ENCODE results near the gene PCDHGA1.
"Not testable (repeated sequence)": the region's sequence is repeated elsewhere in the genome, so short reads cannot be mapped to it uniquely, and the experiment has no call there.

The PCDHGA1 gene

DNA sequence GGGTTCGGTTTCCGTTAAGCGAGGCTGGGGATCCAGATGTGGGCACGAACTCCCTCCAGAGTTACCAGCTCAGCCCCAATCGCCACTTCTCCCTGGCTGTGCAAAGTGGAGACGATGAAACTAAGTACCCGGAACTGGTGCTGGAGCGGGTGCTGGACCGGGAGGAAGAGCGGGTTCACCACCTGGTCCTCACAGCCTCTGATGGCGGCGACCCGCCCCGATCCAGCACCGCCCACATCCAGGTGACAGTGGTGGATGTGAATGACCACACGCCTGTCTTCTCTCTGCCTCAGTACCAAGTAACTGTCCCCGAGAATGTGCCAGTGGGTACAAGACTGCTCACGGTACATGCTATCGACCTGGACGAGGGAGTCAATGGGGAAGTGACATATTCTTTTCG is 53.0 kb downstream of the PCDHGA1 start:
- no peak for DNase-seq

- DNase-seq, result no peak
Measured at GRCh38 chr5:141384471-141385267, 54.4 kb downstream of the PCDHGA1 start.

DNA sequence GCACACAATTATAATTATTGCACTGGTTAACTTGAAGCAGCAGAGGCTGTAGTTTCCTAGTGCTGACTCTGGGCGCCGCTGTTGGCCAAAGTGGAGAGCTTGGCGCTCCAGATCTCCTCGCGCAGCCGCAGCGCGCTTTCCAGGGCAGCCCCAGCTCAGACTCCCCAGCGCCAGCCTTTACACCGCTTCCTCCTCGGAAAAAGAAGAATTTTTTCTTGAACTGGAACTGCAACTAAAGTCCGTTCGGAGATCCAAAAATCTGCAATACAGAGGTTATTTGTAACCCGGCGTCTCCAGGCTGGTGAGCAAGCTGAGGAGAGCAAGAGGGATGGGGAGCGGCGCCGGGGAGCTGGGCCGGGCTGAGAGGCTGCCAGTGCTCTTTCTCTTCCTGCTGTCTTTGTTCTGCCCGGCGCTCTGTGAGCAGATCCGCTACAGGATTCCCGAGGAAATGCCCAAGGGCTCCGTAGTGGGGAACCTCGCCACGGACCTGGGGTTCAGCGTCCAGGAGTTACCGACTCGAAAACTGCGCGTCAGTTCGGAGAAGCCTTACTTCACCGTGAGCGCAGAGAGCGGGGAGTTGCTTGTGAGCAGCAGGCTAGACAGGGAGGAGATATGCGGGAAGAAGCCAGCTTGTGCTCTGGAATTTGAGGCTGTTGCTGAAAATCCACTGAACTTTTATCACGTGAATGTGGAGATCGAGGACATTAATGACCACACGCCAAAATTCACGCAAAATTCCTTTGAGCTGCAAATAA is 57.4 kb downstream of the PCDHGA1 start, which contains the start of gene PCDHGB4:
PCDHGB4 (plus strand) TSS at position 142 of the 755 bp plus-strand sequence; CDS start at position 329, 187 bp downstream.
- DNase-seq, result not testable (repeated sequence)

- no peak for DNase-seq
Measured at GRCh38 chr5:141388661-141389060, 58.3 kb downstream of the PCDHGA1 start.

- DNase-seq, result no peak
Measured at GRCh38 chr5:141389153-141390042, 59.1 kb downstream of the PCDHGA1 start.

DNA sequence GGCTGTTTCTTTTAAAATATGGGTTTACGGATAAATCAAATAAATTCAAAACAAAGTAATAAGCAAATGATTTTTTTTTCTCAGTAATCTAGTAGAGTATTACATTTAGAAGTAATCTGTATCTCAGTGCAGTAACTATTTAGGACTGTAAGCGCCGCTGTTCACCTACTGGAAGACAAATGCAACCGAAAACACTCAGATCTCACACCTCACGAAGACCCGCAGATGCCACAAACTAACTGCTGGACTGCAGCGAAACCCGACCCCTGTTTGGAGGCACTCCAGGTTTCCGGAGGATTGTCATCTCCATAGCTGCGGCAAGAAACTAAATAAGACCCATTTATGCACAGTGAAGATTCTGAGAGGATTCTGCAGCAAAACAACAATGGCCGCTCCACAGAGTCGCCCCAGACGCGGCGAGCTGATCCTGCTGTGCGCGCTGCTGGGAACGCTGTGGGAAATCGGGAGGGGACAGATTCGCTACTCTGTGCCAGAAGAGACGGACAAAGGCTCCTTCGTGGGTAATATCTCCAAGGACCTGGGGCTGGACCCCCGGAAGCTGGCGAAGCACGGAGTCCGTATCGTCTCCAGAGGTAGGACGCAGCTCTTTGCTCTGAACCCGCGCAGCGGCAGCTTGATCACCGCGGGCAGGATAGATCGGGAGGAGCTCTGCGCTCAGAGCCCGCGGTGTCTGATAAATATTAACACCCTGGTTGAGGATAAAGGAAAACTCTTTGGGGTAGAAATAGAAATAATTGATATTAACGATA is 62.3 kb downstream of the PCDHGA1 start, which contains the start of gene PCDHGA8:
PCDHGA8 (plus strand) TSS at position 205 of the 770 bp plus-strand sequence; CDS start at position 386, 181 bp downstream.
- no peak for DNase-seq

DNA sequence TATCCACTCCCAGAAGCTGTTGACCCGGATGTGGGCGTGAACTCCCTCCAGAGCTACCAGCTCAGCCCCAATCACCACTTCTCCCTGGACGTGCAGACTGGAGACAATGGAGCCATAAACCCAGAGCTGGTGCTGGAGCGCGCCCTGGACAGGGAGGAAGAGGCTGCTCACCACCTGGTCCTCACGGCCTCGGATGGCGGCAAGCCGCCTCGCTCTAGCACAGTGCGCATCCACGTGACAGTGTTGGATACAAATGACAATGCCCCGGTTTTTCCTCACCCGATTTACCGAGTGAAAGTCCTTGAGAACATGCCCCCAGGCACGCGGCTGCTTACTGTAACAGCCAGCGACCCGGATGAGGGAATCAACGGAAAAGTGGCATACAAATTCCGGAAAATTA is 63.0 kb downstream of the PCDHGA1 start:
- DNase-seq, result no peak

DNA sequence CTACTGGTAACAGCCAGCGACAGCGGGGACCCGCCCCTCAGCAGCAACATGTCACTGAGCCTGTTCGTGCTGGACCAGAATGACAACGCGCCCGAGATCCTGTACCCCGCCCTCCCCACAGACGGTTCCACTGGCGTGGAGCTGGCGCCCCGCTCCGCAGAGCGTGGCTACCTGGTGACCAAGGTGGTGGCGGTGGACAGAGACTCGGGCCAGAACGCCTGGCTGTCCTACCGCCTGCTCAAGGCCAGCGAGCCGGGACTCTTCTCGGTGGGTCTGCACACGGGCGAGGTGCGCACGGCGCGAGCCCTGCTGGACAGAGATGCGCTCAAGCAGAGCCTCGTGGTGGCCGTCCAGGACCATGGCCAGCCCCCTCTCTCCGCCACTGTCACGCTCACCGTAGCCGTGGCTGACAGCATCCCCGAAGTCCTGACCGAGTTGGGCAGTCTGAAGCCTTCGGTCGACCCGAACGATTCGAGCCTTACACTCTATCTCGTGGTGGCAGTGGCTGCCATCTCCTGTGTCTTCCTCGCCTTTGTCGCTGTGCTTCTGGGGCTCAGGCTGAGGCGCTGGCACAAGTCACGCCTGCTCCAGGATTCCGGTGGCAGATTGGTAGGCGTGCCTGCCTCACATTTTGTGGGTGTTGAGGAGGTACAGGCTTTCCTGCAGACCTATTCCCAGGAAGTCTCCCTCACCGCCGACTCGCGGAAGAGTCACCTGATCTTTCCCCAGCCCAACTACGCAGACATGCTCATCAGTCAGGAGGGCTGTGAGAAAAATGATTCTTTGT is 64.3 kb downstream of the PCDHGA1 start:
- not testable (repeated sequence) for DNase-seq

DNA sequence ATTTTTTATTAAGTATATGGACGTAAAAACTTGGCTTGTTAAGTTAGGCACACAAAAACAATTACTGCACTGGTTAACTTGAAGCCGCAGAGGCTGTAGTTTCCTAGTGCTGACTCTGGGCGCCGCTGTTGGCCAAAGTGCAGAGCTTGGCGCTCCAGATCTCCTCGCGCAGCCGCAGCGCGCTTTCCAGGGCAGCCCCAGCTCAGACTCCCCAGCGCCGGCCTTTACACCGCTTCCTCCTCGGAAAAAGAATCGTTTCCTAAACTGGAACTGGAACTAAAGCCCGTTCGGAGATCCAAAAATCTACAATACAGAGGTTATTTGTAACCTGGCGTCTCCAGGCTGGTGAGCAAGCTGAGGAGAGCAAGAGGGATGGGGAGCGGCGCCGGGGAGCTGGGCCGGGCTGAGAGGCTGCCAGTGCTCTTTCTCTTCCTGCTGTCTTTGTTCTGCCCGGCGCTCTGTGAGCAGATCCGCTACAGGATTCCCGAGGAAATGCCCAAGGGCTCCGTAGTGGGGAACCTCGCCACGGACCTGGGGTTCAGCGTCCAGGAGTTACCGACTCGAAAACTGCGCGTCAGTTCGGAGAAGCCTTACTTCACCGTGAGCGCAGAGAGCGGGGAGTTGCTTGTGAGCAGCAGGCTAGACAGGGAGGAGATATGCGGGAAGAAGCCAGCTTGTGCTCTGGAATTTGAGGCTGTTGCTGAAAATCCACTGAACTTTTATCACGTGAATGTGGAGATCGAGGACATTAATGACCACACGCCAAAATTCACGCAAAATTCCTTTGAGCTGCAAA is 67.6 kb downstream of the PCDHGA1 start, which contains the start of gene PCDHGB5:
PCDHGB5 (plus strand) TSS at position 192 of the 796 bp plus-strand sequence; CDS start at position 373, 181 bp downstream.
- not testable (repeated sequence) for DNase-seq

- DNase-seq, result no peak
Measured at GRCh38 chr5:141398608-141399007, 68.3 kb downstream of the PCDHGA1 start.

DNA sequence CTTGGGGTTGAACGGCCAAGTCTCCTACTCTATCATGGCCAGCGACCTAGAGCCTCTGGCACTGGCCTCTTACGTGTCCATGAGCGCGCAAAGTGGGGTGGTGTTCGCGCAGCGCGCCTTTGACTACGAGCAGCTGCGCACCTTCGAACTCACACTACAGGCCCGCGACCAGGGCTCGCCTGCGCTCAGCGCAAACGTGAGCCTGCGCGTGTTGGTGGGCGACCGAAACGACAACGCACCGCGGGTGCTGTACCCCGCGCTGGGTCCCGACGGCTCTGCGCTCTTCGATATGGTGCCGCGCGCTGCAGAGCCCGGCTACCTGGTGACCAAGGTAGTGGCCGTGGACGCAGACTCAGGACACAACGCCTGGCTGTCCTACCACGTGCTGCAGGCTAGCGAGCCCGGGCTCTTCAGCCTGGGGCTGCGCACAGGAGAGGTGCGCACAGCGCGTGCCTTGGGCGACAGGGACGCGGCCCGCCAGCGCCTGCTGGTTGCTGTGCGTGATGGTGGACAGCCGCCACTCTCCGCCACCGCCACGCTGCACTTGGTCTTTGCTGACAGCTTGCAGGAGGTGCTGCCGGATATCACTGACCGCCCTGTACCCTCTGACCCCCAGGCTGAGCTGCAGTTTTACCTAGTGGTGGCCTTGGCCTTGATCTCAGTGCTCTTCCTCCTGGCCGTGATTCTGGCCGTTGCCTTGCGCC is 69.4 kb downstream of the PCDHGA1 start:
- no peak for DNase-seq

DNA sequence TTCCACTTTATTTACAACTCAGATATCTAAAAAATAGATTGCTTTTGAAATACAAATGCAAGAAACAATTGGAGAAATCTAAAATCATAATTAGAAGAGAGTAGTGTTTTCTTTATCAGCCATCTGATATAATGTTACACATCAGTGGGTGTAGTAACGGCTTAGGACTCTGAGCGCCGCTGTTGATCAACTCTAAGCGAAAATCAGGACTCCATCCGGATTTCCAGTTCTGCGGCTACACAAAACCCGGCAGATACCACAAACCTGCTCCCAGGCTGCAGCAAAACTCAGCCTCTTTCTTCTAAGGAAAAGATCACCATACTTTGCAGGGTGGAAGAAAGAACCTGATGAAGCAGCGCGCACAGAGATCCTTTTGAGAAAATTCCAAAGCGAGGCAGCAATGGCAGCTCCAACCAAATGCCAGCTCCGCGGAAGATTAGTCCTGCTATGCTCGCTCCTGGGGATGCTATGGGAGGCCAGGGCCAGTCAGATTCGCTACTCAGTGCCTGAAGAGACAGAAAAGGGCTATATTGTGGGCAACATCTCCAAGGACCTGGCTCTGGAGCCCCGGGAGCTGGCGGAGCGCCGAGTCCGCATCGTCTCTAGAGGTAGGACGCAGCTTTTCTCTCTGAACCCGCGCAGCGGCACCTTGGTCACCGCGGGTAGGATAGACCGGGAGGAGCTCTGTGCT is 72.4 kb downstream of the PCDHGA1 start, which contains the start of gene PCDHGA9:
PCDHGA9 (plus strand) TSS at position 226 of the 691 bp plus-strand sequence; CDS start at position 401, 175 bp downstream.
- DNase-seq, result no peak

DNA sequence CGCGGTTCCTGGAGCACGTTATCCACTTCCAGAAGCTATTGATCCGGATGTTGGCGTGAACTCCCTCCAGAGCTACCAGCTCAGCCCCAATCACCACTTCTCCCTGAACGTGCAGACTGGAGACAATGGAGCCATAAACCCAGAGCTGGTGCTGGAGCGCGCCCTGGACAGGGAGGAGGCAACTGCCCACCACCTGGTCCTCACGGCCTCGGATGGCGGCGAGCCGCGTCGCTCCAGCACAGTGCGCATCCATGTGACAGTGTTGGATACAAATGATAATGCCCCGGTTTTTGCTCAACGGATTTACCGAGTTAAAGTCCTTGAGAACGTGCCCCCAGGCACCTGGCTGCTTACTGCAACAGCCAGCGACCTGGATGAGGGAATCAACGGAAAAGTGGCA is 73.1 kb downstream of the PCDHGA1 start:
- DNase-seq, result no peak

- not testable (repeated sequence) for DNase-seq
Measured at GRCh38 chr5:141407790-141408505, 77.6 kb downstream of the PCDHGA1 start, which contains the start of gene PCDHGB6. Gene PCDHGB6, plus strand, starts transcription at chr5:141408021. Its CDS starts 182 bp downstream, at chr5:141408203.

GRCh38 chr5:141409598-141410306 is 79.4 kb downstream of the PCDHGA1 start:
- DNase-seq, result no peak

DNA sequence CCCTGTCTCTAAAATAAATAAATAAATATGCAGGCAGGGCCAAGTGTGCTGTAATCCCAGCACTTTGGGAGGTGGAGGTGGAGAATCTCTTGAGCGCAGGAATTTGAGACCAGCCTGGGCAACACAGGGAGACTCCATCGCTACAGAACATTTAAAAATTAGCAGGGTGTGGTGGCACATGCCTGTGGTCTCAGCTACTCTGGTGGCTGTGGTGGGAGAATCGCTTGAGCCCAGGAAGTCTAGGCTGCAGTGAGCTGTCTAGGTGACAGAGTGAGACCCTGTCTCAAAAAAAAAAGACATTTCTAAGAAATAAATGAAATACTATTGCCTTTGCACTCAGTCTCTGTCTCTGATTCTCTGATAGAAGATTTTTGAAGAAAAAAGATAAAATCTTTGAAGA is 81.3 kb downstream of the PCDHGA1 start:
- DNase-seq, result no peak
